ENCODE measurements around the gene RAPGEF2. TPM values are rescaled to one million over a fixed set of nuclear protein-coding genes. Genes with fewer than 3 reads are reported as not detected.
A peak's percentile ranks its signal among the peaks of the same experiment; 100 is the strongest.

Gene RAPGEF2
- total and polyA plus RNA-seq, 2 donors (not counting 3 experiments of a cell fraction or from before 2014, with no cell fraction given): 28.7 to 55.2 TPM

GRCh38 chr4:159235779-159236368, 133.0 kb downstream of the RAPGEF2 start:
- no TSS peak for BruUV-seq (replicated peaks)
- TF ChIP-seq CTCF (IDR thresholded peaks at IDR 0.05; ENCODE audit: extremely low read depth in 1 of 2, insufficient read depth in 1 of 2, low read depth in 1 of 2, low read length in 2 of 2): no peak
- no peak for TF ChIP-seq GATA2 (IDR thresholded peaks at IDR 0.05; ENCODE audit: insufficient read depth, insufficient read length, low read depth, low read length)
- TF ChIP-seq FOS (IDR thresholded peaks at IDR 0.05; ENCODE audit: borderline replicate concordance, insufficient read depth, low read length): no peak
- no peak for TF ChIP-seq EZH2 (IDR thresholded peaks at IDR 0.05; ENCODE audit: borderline replicate concordance, low read depth, low read length, severe bottlenecking)
- no peak for TF ChIP-seq MYC (IDR thresholded peaks at IDR 0.05; ENCODE audit: low read depth, low read length)
- TF ChIP-seq JUN (IDR thresholded peaks at IDR 0.05; ENCODE audit: borderline replicate concordance, insufficient read depth, insufficient read length, low read depth): no peak
- no peak for TF ChIP-seq POLR2A (IDR thresholded peaks at IDR 0.05; ENCODE audit: low read depth, low read length)
- CTCF ChIA-PET: interaction anchor here (0.7 to 1.5 kb wide), 5 partner anchors 13 to 48 kb away, joined by 3 to 4 read pairs (median 3); no protein-coding TSS in a partner anchor
- Histone ChIP-seq H2AFZ (ENCODE audit: low read depth, low read length) (no peak overlapping the region), H4K20me1 (replicated peaks; ENCODE audit: control insufficient read depth, extremely low read depth, insufficient read depth, low read length) (no peaks in the 10 kb centered on the region), H3K27ac (ENCODE audit: insufficient read depth, low read depth, low read length) (no peak overlapping the region), H3K79me2 (ENCODE audit: control insufficient read depth, insufficient read depth, low read length) (peaks cover 17% of the 10 kb centered on the region), H3K4me1 (ENCODE audit: control insufficient read depth, extremely low read depth, insufficient read depth, low read length) (peaks cover 11% of the 10 kb centered on the region), H3K36me3 (ENCODE audit: control insufficient read depth in 2 of 2, extremely low read depth in 1 of 2, insufficient read depth in 2 of 2, low read length in 2 of 2) (no peaks in the 10 kb centered on the region), H3K4me3 (replicated peaks in 1 of 3; ENCODE audit: insufficient read depth in 1 of 3, low read depth in 1 of 3, low read length in 3 of 3) (no peak overlapping the region), H3K9me3 (replicated peaks; ENCODE audit: control insufficient read depth, insufficient read depth, low read length) (no peaks in the 10 kb centered on the region), H3K27me3 (ENCODE audit: control insufficient read depth in 2 of 2, insufficient read depth in 2 of 2, low read length in 2 of 2) (no peaks in the 10 kb centered on the region), H3K9me1 (replicated peaks; ENCODE audit: control insufficient read depth, extremely low read depth, insufficient read depth, low read length) (no peaks in the 10 kb centered on the region), H3K4me2 (ENCODE audit: insufficient read depth, low read length) (no peak overlapping the region), H3K9ac (replicated peaks; ENCODE audit: extremely low read depth, insufficient read depth, low read length) (no peak overlapping the region)
- FAIRE-seq (peak; percentile 40), DNase-seq (ENCODE audit: low read depth, low spot score) (peak; percentile 80)
- dilution Hi-C loops (cut with MboI; ENCODE audit: extremely low pct_ligation_motif_present, low sequenced_read_pairs) (no loop called here), intact Hi-C loops (cut with micrococcal nuclease) (no loop called here)
- POLR2A ChIA-PET: no interaction called here
